SIG-M5 treated with dmso at 0.1 percent for 504 hours (cell line): ENCODE data around the gene PGLYRP1.

Experiments
- DNase-seq: peaks from one replicate; lab custom pipeline; 2025; ENCODE audit not compliant: unreplicated experiment; lab: John Stamatoyannopoulos, UW

Gene PGLYRP1

GRCh38 chr19:45971260-45971902 is 51.5 kb downstream of the PGLYRP1 start:
- DNase-seq: no peak

GRCh38 chr19:45969676-45970075 is 53.2 kb downstream of the PGLYRP1 start:
- DNase-seq: no peak
